ENCODE data around the gene PPP1R27. TPM values are rescaled to one million over a fixed set of nuclear protein-coding genes. Genes with fewer than 3 reads are reported as not detected.
A peak's percentile ranks its signal among the peaks of the same experiment; 100 is the strongest.

Gene PPP1R27
- total and polyA plus RNA-seq, 9 of the 15 experiments (the other 6 are each of a cell fraction or from before 2014, with no cell fraction given): 0.29 to 6.9 (median 1.5) TPM; not detected in 2

DNA sequence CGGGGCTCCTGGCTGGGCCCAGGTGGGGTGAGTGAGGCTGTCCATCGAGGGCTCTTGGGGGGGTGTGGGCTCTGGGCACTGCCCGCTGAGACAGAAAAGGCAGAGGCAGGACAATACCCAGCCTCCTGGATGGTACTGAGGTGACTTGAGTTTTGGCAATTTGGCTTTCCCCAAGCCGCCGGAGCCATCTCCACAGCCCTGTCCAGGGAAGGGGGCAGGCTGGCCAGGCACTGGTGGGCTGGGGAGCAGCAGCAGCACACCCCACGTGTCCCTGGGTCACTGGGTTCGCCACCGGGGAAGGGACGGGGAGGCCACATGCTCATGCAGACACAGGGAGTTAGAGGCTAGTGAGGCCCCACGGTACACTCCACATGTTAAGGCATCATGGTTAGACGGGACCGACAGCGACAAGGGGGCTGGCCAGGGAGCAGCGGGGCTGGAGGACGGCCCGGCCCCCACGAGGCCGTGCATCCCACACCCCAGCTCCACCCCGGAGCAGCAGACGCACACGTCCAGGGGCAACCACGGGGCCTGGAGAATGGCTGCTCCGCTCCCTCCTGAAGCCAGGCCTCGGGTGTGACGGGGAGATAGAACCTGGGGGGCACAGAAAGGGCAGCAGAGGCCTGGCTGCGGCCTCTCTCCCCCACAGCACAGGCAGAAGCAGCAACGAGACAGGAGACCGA is 33.3 kb upstream of the PPP1R27 start (continued):
- TF ChIP-seq ZNF407 (IDR thresholded peaks at IDR 0.05; ENCODE audit: low read depth) (no peak), GABPB1 (CRISPR knock-in tag; IDR thresholded peaks at IDR 0.05) (peak; percentile 40; the same call in 1 of the 2 replicates), LEF1 (IDR thresholded peaks at IDR 0.05) (no peak), POLR2H (tag; IDR thresholded peaks at IDR 0.05; ENCODE audit: low read depth) (no peak), TRIM24 (IDR thresholded peaks at IDR 0.05) (peak in 1 of 2 experiments; percentile 40; a peak in 1 of 4 replicates), FOXM1 (IDR thresholded peaks at IDR 0.05; ENCODE audit: low read depth) (no peak), FOXM1 (CRISPR knock-in tag; IDR thresholded peaks at IDR 0.05; ENCODE audit: low read depth) (0 out of 2 replicates have a peak, but pooled peaks have one; percentile 14), EP300 (IDR thresholded peaks at IDR 0.05; ENCODE audit: low read length) (peak; percentile 5; the same call in 1 of the 2 replicates), ZBTB2 (IDR thresholded peaks at IDR 0.05) (0 out of 2 replicates have a peak, but pooled peaks have one; percentile 18), CHCHD3 (CRISPR knock-in tag; IDR thresholded peaks at IDR 0.05) (no peak)
- TF ChIP-seq, protein P1, sequence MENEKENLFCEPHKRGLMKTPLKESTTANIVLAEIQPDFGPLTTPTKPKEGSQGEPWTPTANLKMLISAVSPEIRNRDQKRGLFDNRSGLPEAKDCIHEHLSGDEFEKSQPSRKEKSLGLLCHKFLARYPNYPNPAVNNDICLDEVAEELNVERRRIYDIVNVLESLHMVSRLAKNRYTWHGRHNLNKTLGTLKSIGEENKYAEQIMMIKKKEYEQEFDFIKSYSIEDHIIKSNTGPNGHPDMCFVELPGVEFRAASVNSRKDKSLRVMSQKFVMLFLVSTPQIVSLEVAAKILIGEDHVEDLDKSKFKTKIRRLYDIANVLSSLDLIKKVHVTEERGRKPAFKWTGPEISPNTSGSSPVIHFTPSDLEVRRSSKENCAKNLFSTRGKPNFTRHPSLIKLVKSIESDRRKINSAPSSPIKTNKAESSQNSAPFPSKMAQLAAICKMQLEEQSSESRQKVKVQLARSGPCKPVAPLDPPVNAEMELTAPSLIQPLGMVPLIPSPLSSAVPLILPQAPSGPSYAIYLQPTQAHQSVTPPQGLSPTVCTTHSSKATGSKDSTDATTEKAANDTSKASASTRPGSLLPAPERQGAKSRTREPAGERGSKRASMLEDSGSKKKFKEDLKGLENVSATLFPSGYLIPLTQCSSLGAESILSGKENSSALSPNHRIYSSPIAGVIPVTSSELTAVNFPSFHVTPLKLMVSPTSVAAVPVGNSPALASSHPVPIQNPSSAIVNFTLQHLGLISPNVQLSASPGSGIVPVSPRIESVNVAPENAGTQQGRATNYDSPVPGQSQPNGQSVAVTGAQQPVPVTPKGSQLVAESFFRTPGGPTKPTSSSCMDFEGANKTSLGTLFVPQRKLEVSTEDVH (IDR thresholded peaks at IDR 0.05; ENCODE audit: low read depth, partially characterized antibody): peak; percentile 44
- TF ChIP-seq, protein P2, sequence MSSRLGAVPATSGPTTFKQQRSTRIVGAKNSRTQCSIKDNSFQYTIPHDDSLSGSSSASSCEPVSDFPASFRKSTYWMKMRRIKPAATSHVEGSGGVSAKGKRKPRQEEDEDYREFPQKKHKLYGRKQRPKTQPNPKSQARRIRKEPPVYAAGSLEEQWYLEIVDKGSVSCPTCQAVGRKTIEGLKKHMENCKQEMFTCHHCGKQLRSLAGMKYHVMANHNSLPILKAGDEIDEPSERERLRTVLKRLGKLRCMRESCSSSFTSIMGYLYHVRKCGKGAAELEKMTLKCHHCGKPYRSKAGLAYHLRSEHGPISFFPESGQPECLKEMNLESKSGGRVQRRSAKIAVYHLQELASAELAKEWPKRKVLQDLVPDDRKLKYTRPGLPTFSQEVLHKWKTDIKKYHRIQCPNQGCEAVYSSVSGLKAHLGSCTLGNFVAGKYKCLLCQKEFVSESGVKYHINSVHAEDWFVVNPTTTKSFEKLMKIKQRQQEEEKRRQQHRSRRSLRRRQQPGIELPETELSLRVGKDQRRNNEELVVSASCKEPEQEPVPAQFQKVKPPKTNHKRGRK (tag; IDR thresholded peaks at IDR 0.05): no peak
